NT2/D1 (cell line): ENCODE measurements around the gene GALNT7.

Experiments
- YY1 ChIP-seq: IDR thresholded peaks from 2 replicates; pipeline ENCODE4 v1.6.1; 2011; ENCODE audit not compliant: insufficient read length, insufficient read depth
- ZNF274 ChIP-seq: IDR thresholded peaks from 2 replicates; pipeline ENCODE4 v1.6.1; 2011; ENCODE audit warnings: mild to moderate bottlenecking, low read depth, low read length

DNA sequence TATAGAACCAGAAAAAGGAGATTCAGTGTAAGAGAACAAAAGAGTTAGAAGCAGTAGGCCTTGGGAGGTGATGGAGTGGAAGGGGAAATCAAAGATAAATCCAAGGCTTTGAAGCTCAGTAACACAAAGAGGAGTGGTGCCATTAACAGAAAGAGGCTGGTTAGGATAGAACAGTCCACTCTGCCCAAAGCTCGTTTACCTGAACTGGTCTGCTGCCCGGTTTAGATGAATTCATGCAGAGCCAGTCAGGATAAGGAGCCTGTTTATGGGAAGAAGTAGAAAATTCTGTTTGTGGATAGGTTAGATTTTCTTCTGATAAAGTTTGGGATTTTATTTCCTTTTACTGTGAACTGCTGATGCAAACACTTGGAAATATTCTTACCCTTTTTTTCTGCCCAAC is 85.0 kb downstream of the GALNT7 start:
- no peak for TF ChIP-seq YY1
- no peak for TF ChIP-seq ZNF274
